ENCODE results near the gene SDF4.

The SDF4 gene

DNA sequence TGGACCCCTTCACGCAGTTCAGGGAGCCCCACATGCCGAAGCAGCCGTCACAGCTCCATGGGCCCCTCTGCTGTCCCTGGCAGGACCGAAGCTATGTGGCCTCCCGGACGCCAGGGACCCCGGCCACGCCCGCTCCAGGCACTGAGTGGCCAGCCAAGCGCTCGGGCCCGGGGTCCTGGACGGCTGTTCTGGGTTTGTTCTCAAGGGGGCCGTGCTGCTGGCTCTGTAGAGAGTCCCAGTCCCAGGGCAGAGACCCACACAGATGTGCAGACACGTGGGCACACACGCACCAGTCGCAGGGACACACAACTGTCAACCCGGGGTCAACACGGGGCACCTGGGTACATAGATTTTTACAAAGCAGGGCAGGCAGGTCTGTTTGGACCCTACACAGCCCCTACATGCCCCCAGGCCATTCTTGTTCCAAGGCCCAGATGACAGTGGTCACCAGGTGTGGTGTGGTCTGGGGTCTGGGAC is 6.9 kb upstream of the SDF4 start:
- Histone ChIP-seq H3K4me2 (ENCODE audit: low read depth, low read length, poor library complexity, severe bottlenecking) (no peak overlapping the region), H4K20me1 (ENCODE audit: low read depth, low read length) (no peaks in the 10 kb centered on the region), H3K27ac (ENCODE audit: low read depth, low read length) (no peak overlapping the region), H2AFZ (ENCODE audit: low read depth, low read length, severe bottlenecking) (no peak overlapping the region), H3K27me3 (ENCODE audit: low read length) (no peaks in the 10 kb centered on the region), H3F3A (ENCODE audit: insufficient read depth) (no peaks in the 10 kb centered on the region), H3K36me3 (ENCODE audit: low read length) (no peaks in the 10 kb centered on the region), H3K9me3 (ENCODE audit: insufficient read depth, low read length) (no peaks in the 10 kb centered on the region), H3K79me2 (ENCODE audit: insufficient read depth, low read length) (no peaks in the 10 kb centered on the region), H3K4me3 (ENCODE audit: insufficient read depth, low read length, poor library complexity, severe bottlenecking) (no peak overlapping the region), H3K9ac (ENCODE audit: low read length) (no peak overlapping the region), H3K9me2 (replicated peaks; ENCODE audit: insufficient read depth, low read length) (no peaks in the 10 kb centered on the region)
- TF ChIP-seq EZH2phosphoT487 (conservative IDR thresholded peaks at IDR 0.05; ENCODE audit: low read length), result no peak
- TF ChIP-seq, protein P1, sequence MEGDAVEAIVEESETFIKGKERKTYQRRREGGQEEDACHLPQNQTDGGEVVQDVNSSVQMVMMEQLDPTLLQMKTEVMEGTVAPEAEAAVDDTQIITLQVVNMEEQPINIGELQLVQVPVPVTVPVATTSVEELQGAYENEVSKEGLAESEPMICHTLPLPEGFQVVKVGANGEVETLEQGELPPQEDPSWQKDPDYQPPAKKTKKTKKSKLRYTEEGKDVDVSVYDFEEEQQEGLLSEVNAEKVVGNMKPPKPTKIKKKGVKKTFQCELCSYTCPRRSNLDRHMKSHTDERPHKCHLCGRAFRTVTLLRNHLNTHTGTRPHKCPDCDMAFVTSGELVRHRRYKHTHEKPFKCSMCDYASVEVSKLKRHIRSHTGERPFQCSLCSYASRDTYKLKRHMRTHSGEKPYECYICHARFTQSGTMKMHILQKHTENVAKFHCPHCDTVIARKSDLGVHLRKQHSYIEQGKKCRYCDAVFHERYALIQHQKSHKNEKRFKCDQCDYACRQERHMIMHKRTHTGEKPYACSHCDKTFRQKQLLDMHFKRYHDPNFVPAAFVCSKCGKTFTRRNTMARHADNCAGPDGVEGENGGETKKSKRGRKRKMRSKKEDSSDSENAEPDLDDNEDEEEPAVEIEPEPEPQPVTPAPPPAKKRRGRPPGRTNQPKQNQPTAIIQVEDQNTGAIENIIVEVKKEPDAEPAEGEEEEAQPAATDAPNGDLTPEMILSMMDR (IDR thresholded peaks at IDR 0.05; ENCODE audit: insufficient read depth, low read length, poor library complexity, severe bottlenecking), result no peak

DNA sequence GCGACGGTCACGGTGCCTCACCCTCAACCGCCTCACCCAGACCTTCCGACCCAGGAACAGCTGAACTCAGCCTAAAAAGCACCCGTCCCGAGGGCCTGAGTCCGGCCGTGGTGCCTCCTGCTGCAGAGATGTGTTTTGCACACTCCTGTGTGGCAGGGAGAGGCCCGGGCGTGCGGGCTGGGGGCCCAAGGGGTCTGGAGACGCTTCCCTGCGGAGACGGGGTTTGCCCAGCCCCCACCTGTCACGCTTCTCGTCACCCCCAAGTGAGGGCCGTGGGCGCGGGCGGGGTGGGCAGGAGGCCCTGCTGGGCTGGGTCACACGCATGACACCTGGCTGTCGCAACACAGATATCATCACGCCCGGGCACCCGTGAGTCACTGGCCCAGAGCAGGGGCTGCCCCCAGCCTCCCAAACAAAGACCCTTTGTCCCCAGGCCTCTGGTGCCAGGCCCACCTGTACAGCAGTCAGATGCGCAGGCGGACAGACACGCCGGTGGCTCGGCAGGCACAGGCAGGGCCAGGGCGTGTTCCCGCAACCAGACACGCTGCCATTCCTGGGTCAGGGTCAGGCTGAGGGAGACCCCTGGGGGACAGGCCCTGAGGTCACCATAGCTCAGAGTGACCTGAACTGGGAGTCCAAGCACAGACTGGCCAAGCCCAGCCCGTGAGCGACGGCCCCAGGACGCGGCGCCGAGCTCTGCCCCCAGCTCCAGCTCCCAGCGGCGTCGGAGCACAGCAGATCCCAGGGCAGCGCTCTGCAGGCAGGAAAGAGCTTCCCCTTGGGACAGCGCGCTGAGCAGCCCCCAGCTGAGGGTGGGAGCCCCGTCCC is 6.3 kb upstream of the SDF4 start:
- Histone ChIP-seq H3K9ac (ENCODE audit: low read length) (no peak overlapping the region), H3K27ac (ENCODE audit: low read depth, low read length) (no peak overlapping the region), H4K20me1 (ENCODE audit: low read depth, low read length) (no peaks in the 10 kb centered on the region), H3K4me2 (ENCODE audit: low read depth, low read length, poor library complexity, severe bottlenecking) (no peak overlapping the region), H3K79me2 (ENCODE audit: insufficient read depth, low read length) (no peaks in the 10 kb centered on the region), H3K27me3 (ENCODE audit: low read length) (no peaks in the 10 kb centered on the region), H3F3A (ENCODE audit: insufficient read depth) (no peaks in the 10 kb centered on the region), H3K4me3 (ENCODE audit: insufficient read depth, low read length, poor library complexity, severe bottlenecking) (no peak overlapping the region), H3K36me3 (ENCODE audit: low read length) (no peaks in the 10 kb centered on the region), H3K9me2 (replicated peaks; ENCODE audit: insufficient read depth, low read length) (no peaks in the 10 kb centered on the region), H2AFZ (ENCODE audit: low read depth, low read length, severe bottlenecking) (no peak overlapping the region), H3K9me3 (ENCODE audit: insufficient read depth, low read length) (no peaks in the 10 kb centered on the region)
- no peak for TF ChIP-seq EZH2phosphoT487 (conservative IDR thresholded peaks at IDR 0.05; ENCODE audit: low read length)
- TF ChIP-seq, protein P1 (IDR thresholded peaks at IDR 0.05; ENCODE audit: insufficient read depth, low read length, poor library complexity, severe bottlenecking), result no peak

DNA sequence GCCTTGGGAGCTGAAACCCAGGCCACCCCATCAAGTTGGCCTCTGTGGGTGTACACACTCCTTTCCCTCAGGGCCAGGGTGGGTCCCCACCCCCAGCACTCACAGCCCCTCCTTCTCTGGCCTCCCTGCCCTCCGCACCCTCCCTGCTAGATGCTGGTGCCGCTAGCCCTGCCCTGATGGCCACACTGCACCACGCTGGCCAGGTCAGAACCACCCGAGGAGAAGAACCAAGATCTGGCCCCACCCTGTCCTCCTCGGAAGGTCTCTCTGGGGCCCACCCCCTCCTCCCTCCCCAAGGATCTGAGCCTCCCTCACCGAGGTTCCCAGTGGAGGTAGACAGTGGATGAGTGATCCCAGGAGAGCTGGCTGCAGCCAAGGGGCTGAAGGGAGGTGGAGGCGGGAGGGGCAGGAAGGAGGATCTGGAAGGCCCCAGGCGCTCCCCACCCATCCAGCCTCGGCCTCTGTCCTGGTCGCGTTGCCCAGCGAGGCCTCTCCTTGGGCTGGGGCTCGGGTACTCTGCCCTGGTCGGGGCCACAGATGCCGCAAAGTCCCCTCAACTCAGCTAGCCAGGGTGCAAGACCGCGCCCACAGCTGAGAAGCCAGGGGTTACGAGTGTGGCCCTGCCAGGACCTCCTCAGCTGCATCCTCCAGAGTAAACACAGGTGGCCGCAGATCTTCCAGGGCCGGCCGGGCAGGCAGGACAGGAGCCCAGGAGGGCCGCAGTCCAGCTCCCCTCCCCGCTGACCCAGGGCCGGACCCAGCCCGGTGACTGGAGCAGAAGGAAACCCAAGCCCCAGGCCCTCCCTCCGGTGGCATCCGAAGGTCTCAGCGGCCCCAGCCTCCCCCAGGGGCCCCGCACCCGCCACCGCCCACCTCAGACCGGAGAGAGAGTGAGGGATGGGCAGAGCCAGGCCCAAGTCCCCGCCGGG is 5.4 kb upstream of the SDF4 start:
- H3K27ac ChIP-seq (ENCODE audit: low read depth, low read length), result no peak overlapping the region
- H3K36me3 ChIP-seq (ENCODE audit: low read length), result no peaks in the 10 kb centered on the region
- no peaks in the 10 kb centered on the region for H4K20me1 ChIP-seq (ENCODE audit: low read depth, low read length)
- H3K4me3 ChIP-seq (ENCODE audit: insufficient read depth, low read length, poor library complexity, severe bottlenecking), result no peak overlapping the region
- H3K9me3 ChIP-seq (ENCODE audit: insufficient read depth, low read length), result no peaks in the 10 kb centered on the region
- no peaks in the 10 kb centered on the region for H3F3A ChIP-seq (ENCODE audit: insufficient read depth)
- H3K79me2 ChIP-seq (ENCODE audit: insufficient read depth, low read length), result no peaks in the 10 kb centered on the region
- no peak overlapping the region for H3K9ac ChIP-seq (ENCODE audit: low read length)
- H2AFZ ChIP-seq (ENCODE audit: low read depth, low read length, severe bottlenecking), result no peak overlapping the region
- H3K4me2 ChIP-seq (ENCODE audit: low read depth, low read length, poor library complexity, severe bottlenecking), result no peak overlapping the region
- no peak for TF ChIP-seq EZH2phosphoT487 (conservative IDR thresholded peaks at IDR 0.05; ENCODE audit: low read length)
- TF ChIP-seq, protein P1 (IDR thresholded peaks at IDR 0.05; ENCODE audit: insufficient read depth, low read length, poor library complexity, severe bottlenecking), result no peak
- no peaks in the 10 kb centered on the region for H3K9me2 ChIP-seq (replicated peaks; ENCODE audit: insufficient read depth, low read length)
- no peaks in the 10 kb centered on the region for H3K27me3 ChIP-seq (ENCODE audit: low read length)

Measured in SU-DHL-6 (cell line).